Fibroblast of lung (primary cell): Measurements from ENCODE around the gene IL4I1. TPM values are rescaled to one million over a fixed set of nuclear protein-coding genes. Genes with fewer than 3 reads are reported as not detected.

Source experiments
- DNase-seq, 2 donors: peaks; one replicate each; pipeline versions ENCODE4 v3.0.0 to v3.0.0-alpha.2; 2010; ENCODE audit warnings: low read depth in 2 of 2
- H2AFZ ChIP-seq: 2 replicates; pipeline ENCODE4 v1.5.1; 2012; ENCODE audit warnings: low read length, control low read depth, inconsistent platforms
- H3K27ac ChIP-seq: 2 replicates; pipeline ENCODE4 v1.5.1; 2011; ENCODE audit warnings: low read length, control low read depth; ENCODE audit not compliant: insufficient read depth
- H3K27me3 ChIP-seq: 2 replicates; pipeline ENCODE4 v1.5.1; 2011; ENCODE audit warnings: mild to moderate bottlenecking, low read length; ENCODE audit not compliant: control insufficient read depth, insufficient read depth
- H3K36me3 ChIP-seq: 2 replicates; pipeline ENCODE4 v1.5.1; 2011; ENCODE audit warnings: low read length; ENCODE audit not compliant: control insufficient read depth, insufficient read depth
- H3K4me1 ChIP-seq: 2 replicates; pipeline ENCODE4 v1.5.1; 2011; ENCODE audit warnings: low read length; ENCODE audit not compliant: control insufficient read depth, insufficient read depth; ENCODE audit errors: extremely low read depth
- H3K4me2 ChIP-seq: 2 replicates; pipeline ENCODE4 v1.5.1; 2011; ENCODE audit warnings: low read length, control low read depth; ENCODE audit not compliant: insufficient read depth; ENCODE audit errors: extremely low read depth
- H3K4me3 ChIP-seq, 4 experiments: fragments of 200-600 bp in 1 of 4; sonication (generic) in 1 of 4; replicated peaks in 1 of 4; 2 replicates each; pipeline ENCODE4 v1.5.1; 2011 to 2016; ENCODE audit warnings: low read length in 4 of 4, low read depth in 3 of 4, mild to moderate bottlenecking in 3 of 4, control low read depth in 2 of 4, inconsistent platforms in 1 of 4, mixed read lengths in 1 of 4; ENCODE audit not compliant: insufficient read depth in 1 of 4; ENCODE audit errors: control extremely low read depth in 1 of 4
- H3K79me2 ChIP-seq: 2 replicates; pipeline ENCODE4 v1.5.1; 2012; ENCODE audit warnings: mild to moderate bottlenecking, low read length, inconsistent platforms; ENCODE audit not compliant: control insufficient read depth, insufficient read depth
- H3K9ac ChIP-seq: 2 replicates; pipeline ENCODE4 v1.5.1; 2011; ENCODE audit warnings: mild to moderate bottlenecking, low read length, control low read depth; ENCODE audit not compliant: insufficient read depth
- H3K9me3 ChIP-seq: 2 replicates; pipeline ENCODE4 v1.5.1; 2012; ENCODE audit warnings: low read depth, low read length; ENCODE audit not compliant: control insufficient read depth, insufficient read depth
- H4K20me1 ChIP-seq: 2 replicates; pipeline ENCODE4 v1.5.1; 2011; ENCODE audit warnings: low read length; ENCODE audit not compliant: control insufficient read depth, insufficient read depth; ENCODE audit errors: extremely low read depth
- EZH2 ChIP-seq: IDR thresholded peaks from 2 replicates; pipeline ENCODE4 v1.5.1; 2012; ENCODE audit warnings: low read length, control low read depth, mild to moderate bottlenecking; ENCODE audit errors: missing control alignments
- polyA plus RNA-seq, 2 donors: library from polyadenylated mRNA; depleted of rRNA in 1 of 2; stranded (reverse) in 1 of 2; unstranded in 1 of 2; fragments of >200 nt; gene quantifications; 2 replicates each; pipeline ENCODE4 v1.2.1, GENCODE V29; 2011 to 2012; ENCODE audit warnings: missing spikeins in 1 of 2
- total RNA-seq: library from RNA; depleted of rRNA; stranded (reverse); fragments of >200 nt; gene quantifications from 2 replicates; pipeline ENCODE4 v1.2.1, GENCODE V29; 2014
- TF ChIP-seq, protein P1 (sequence below), 2 donors: IDR thresholded peaks in 1 of 2; conservative IDR thresholded peaks in 1 of 2; 1 replicate in 1 of 2; 2 replicates in 1 of 2; pipeline ENCODE4 v1.5.1; 2011 to 2012; ENCODE audit warnings: low read length in 2 of 2, control low read depth in 1 of 2, inconsistent platforms in 1 of 2, low read depth in 1 of 2, mild to moderate bottlenecking in 1 of 2

IL4I1 gene
- total and polyA plus RNA-seq, 2 donors (not counting 1 experiment from before 2014, with no cell fraction given) = 0.09 to 1.2 TPM

- peaks cover 4% of the 10 kb centered on the region for H3K4me1 ChIP-seq
- peaks cover 15% of the 10 kb centered on the region for H3K36me3 ChIP-seq
- peaks cover 58% of the 10 kb centered on the region for H3K79me2 ChIP-seq
- no peak overlapping the region for H3K4me2 ChIP-seq
- DNase-seq = no peak
- no peak overlapping the region for H2AFZ ChIP-seq
- no peak overlapping the region for H3K27ac ChIP-seq
- H4K20me1 ChIP-seq = no peaks in the 10 kb centered on the region
- no peaks in the 10 kb centered on the region for H3K9me3 ChIP-seq
- no peak overlapping the region for H3K4me3 ChIP-seq
- no peaks in the 10 kb centered on the region for H3K27me3 ChIP-seq
- no peak for TF ChIP-seq EZH2
- TF ChIP-seq, protein P1, sequence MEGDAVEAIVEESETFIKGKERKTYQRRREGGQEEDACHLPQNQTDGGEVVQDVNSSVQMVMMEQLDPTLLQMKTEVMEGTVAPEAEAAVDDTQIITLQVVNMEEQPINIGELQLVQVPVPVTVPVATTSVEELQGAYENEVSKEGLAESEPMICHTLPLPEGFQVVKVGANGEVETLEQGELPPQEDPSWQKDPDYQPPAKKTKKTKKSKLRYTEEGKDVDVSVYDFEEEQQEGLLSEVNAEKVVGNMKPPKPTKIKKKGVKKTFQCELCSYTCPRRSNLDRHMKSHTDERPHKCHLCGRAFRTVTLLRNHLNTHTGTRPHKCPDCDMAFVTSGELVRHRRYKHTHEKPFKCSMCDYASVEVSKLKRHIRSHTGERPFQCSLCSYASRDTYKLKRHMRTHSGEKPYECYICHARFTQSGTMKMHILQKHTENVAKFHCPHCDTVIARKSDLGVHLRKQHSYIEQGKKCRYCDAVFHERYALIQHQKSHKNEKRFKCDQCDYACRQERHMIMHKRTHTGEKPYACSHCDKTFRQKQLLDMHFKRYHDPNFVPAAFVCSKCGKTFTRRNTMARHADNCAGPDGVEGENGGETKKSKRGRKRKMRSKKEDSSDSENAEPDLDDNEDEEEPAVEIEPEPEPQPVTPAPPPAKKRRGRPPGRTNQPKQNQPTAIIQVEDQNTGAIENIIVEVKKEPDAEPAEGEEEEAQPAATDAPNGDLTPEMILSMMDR (conservative IDR thresholded peaks at IDR 0.05 in 1 of 2, IDR thresholded peaks at IDR 0.05 in 1 of 2; ENCODE audit: low read depth in 1 of 2, low read length in 2 of 2) = peak in 1 of 2 donors; percentile 8
- H3K9ac ChIP-seq = no peak overlapping the region
Measured at GRCh38 chr19:49916839-49917733, 20.4 kb upstream of the IL4I1 start.

- peaks cover 42% of the 10 kb centered on the region for H3K79me2 ChIP-seq
- no peak for TF ChIP-seq EZH2
- TF ChIP-seq, protein P1 (conservative IDR thresholded peaks at IDR 0.05 in 1 of 2, IDR thresholded peaks at IDR 0.05 in 1 of 2; ENCODE audit: low read depth in 1 of 2, low read length in 2 of 2) = no peak
Measured at GRCh38 chr19:49915271-49915670, 18.6 kb upstream of the IL4I1 start.

GRCh38 chr19:49913720-49914119 lies 17.0 kb upstream of the IL4I1 start:
- H4K20me1 ChIP-seq = no peaks in the 10 kb centered on the region

More at GRCh38 chr19:49915271-49915670, 18.6 kb upstream of the IL4I1 start:
- H4K20me1 ChIP-seq = no peaks in the 10 kb centered on the region
- no peak for DNase-seq
- H3K4me3 ChIP-seq = no peak overlapping the region
- H3K9ac ChIP-seq = no peak overlapping the region
- no peak overlapping the region for H3K4me2 ChIP-seq
- H3K9me3 ChIP-seq = no peaks in the 10 kb centered on the region
- no peak overlapping the region for H3K27ac ChIP-seq
- H3K27me3 ChIP-seq = no peaks in the 10 kb centered on the region
- H3K4me1 ChIP-seq = no peaks in the 10 kb centered on the region
- peaks cover 10% of the 10 kb centered on the region for H3K36me3 ChIP-seq
- no peak overlapping the region for H2AFZ ChIP-seq

More at GRCh38 chr19:49913720-49914119, 17.0 kb upstream of the IL4I1 start:
- Histone ChIP-seq H3K9me3 (no peaks in the 10 kb centered on the region), H2AFZ (no peak overlapping the region), H3K79me2 (peaks cover 31% of the 10 kb centered on the region), H3K4me2 (no peak overlapping the region), H3K4me1 (no peaks in the 10 kb centered on the region), H3K27ac (no peak overlapping the region), H3K4me3 (no peak overlapping the region), H3K36me3 (peaks cover 17% of the 10 kb centered on the region), H3K27me3 (no peaks in the 10 kb centered on the region), H3K9ac (no peak overlapping the region)
- DNase-seq = no peak
- no peak for TF ChIP-seq EZH2
- TF ChIP-seq, protein P1 (conservative IDR thresholded peaks at IDR 0.05 in 1 of 2, IDR thresholded peaks at IDR 0.05 in 1 of 2; ENCODE audit: low read depth in 1 of 2, low read length in 2 of 2) = no peak
